Breast epithelium (tissue), 4 donors: Measurements from ENCODE around the gene RASGRF2. TPM values are rescaled to one million over a fixed set of nuclear protein-coding genes. Genes with fewer than 3 reads are reported as not detected.

ENCODE experiments used
- DNase-seq, 2 donors: peaks; one replicate each; pipeline ENCODE4 v3.0.0-alpha.2; 2019; ENCODE audit warnings: low spot score in 2 of 2
- H3K27ac ChIP-seq, 2 donors: fragments of 200-600 bp; sonication (generic) in 1 of 2; one replicate each; pipeline ENCODE4 v1.5.1; 2016 to 2019; ENCODE audit warnings: mild to moderate bottlenecking in 1 of 2
- H3K27me3 ChIP-seq, 2 donors: fragments of 200-600 bp; sonication (generic) in 1 of 2; one replicate each; pipeline versions ENCODE4 v1.5.1 to v1.6.0; 2017 to 2019; ENCODE audit warnings: control low read depth in 1 of 2, mild to moderate bottlenecking in 1 of 2
- H3K36me3 ChIP-seq: fragments of 200-600 bp; one replicate; pipeline ENCODE4 v1.5.1; 2019
- H3K4me1 ChIP-seq, 2 donors: fragments of 200-600 bp; sonication (generic); one replicate each; pipeline ENCODE4 v1.5.1; 2016 to 2019; ENCODE audit warnings: control low read depth in 1 of 2
- H3K4me3 ChIP-seq, 3 donors: fragments of 200-600 bp; sonication (generic); 1 replicate in 2 of 3; 2 replicates in 1 of 3; pipeline ENCODE4 v1.5.1; 2016 to 2019; ENCODE audit warnings: mild to moderate bottlenecking in 3 of 3, moderate library complexity in 2 of 3
- H3K9me3 ChIP-seq, 2 donors: fragments of 200-600 bp; sonication (generic) in 1 of 2; one replicate each; pipeline ENCODE4 v1.5.1; 2016 to 2019; ENCODE audit warnings: control low read depth in 1 of 2
- CTCF ChIP-seq, 3 donors: fragments of 450-650 bp; IDR thresholded peaks; one replicate each; pipeline ENCODE4 v1.5.1; 2016 to 2017; ENCODE audit warnings: antibody characterized with exemption in 3 of 3, mild to moderate bottlenecking in 3 of 3, moderate library complexity in 3 of 3
- POLR2A ChIP-seq: fragments of 450-650 bp; IDR thresholded peaks from one replicate; pipeline ENCODE4 v1.6.1; 2016; ENCODE audit warnings: antibody characterized with exemption, mild to moderate bottlenecking, moderate library complexity
- POLR2AphosphoS5 ChIP-seq, 3 donors: sonication (generic); formaldehyde crosslinking; IDR thresholded peaks; one replicate each; pipeline ENCODE4 v1.6.1; 2017; ENCODE audit warnings: antibody characterized with exemption in 3 of 3
- intact Hi-C: fragments of 100-400 bp; cut with DNase I; formaldehyde crosslinking; loops from one replicate; pipeline ENCODE4 v1.15.1; 2023; ENCODE audit warnings: low total_unique reads
- total RNA-seq, 3 donors: library from RNA; depleted of rRNA; stranded (reverse); fragments of >200 nt; gene quantifications; one replicate each; pipeline ENCODE4 v1.1.0, GENCODE V29; 2016

Gene RASGRF2
- total RNA-seq, 3 donors from 2014 or later: 6.1 to 15.7 (median 11.1) TPM

- intact Hi-C loops: no loop called here
- no peak for TF ChIP-seq CTCF (IDR thresholded peaks at IDR 0.05)
- no peak for TF ChIP-seq POLR2AphosphoS5 (IDR thresholded peaks at IDR 0.05)
- no peak for TF ChIP-seq POLR2A
- Histone ChIP-seq H3K4me3 (no peak overlapping the region), H3K9me3 (no peaks in the 10 kb centered on the region), H3K4me1 (no peaks in the 10 kb centered on the region), H3K27me3 (no peaks in the 10 kb centered on the region), H3K36me3 (no peaks in the 10 kb centered on the region), H3K27ac (no peak overlapping the region)
- DNase-seq: no peak
Observed at GRCh38 chr5:81166430-81166829, 206.3 kb downstream of the RASGRF2 start.

GRCh38 chr5:81167078-81167477 is 206.9 kb downstream of the RASGRF2 start:
- Histone ChIP-seq H3K4me3 (no peak overlapping the region), H3K9me3 (no peaks in the 10 kb centered on the region), H3K4me1 (no peaks in the 10 kb centered on the region), H3K36me3 (no peaks in the 10 kb centered on the region), H3K27me3 (no peaks in the 10 kb centered on the region), H3K27ac (no peak overlapping the region)
- no peak for DNase-seq
- TF ChIP-seq CTCF (IDR thresholded peaks at IDR 0.05): no peak
- TF ChIP-seq POLR2A: no peak
- no peak for TF ChIP-seq POLR2AphosphoS5 (IDR thresholded peaks at IDR 0.05)
- intact Hi-C loops: no loop called here

GRCh38 chr5:81167544-81167943 is 207.4 kb downstream of the RASGRF2 start:
- Histone ChIP-seq H3K4me1 (no peaks in the 10 kb centered on the region), H3K27me3 (no peaks in the 10 kb centered on the region), H3K27ac (no peak overlapping the region), H3K4me3 (no peak overlapping the region), H3K36me3 (no peaks in the 10 kb centered on the region), H3K9me3 (no peaks in the 10 kb centered on the region)
- no peak for DNase-seq
- TF ChIP-seq CTCF (IDR thresholded peaks at IDR 0.05): no peak
- no peak for TF ChIP-seq POLR2A
- TF ChIP-seq POLR2AphosphoS5 (IDR thresholded peaks at IDR 0.05): no peak
- intact Hi-C loops: no loop called here

- TF ChIP-seq POLR2AphosphoS5 (IDR thresholded peaks at IDR 0.05): no peak
- TF ChIP-seq POLR2A: no peak
- no peak for TF ChIP-seq CTCF (IDR thresholded peaks at IDR 0.05)
- Histone ChIP-seq H3K4me3 (no peak overlapping the region), H3K9me3 (no peaks in the 10 kb centered on the region), H3K36me3 (no peaks in the 10 kb centered on the region), H3K27ac (no peak overlapping the region), H3K27me3 (no peaks in the 10 kb centered on the region), H3K4me1 (no peaks in the 10 kb centered on the region)
- intact Hi-C loops: no loop called here
- DNase-seq: no peak
Observed at GRCh38 chr5:81169924-81170323, 209.8 kb downstream of the RASGRF2 start.

- no peak for DNase-seq
- no peaks in the 10 kb centered on the region for H3K36me3 ChIP-seq
- intact Hi-C loops: no loop called here
- no peak overlapping the region for H3K27ac ChIP-seq
- TF ChIP-seq POLR2A (no peak), POLR2AphosphoS5 (IDR thresholded peaks at IDR 0.05) (no peak), CTCF (IDR thresholded peaks at IDR 0.05) (no peak)
- H3K27me3 ChIP-seq: no peaks in the 10 kb centered on the region
- no peaks in the 10 kb centered on the region for H3K4me1 ChIP-seq
- H3K9me3 ChIP-seq: no peaks in the 10 kb centered on the region
- H3K4me3 ChIP-seq: no peak overlapping the region
Observed at GRCh38 chr5:81171769-81172168, 211.6 kb downstream of the RASGRF2 start.
